Fibroblast of pulmonary artery (primary cell): Measurements from ENCODE around the gene GRIP1.

ENCODE experiments used
- DNase-seq: peaks from one replicate; pipeline ENCODE4 v3.0.0-alpha.2; 2010; ENCODE audit warnings: low read depth
- H3K4me3 ChIP-seq: replicated peaks from 2 replicates; pipeline ENCODE4 v1.5.1; 2011; ENCODE audit warnings: low read depth, mild to moderate bottlenecking, control low read depth, low read length, moderate library complexity
- TF ChIP-seq, protein P1 (sequence below): IDR thresholded peaks from 2 replicates; pipeline ENCODE4 v1.5.1; 2011; ENCODE audit warnings: mild to moderate bottlenecking, control low read depth, low read length, inconsistent platforms; ENCODE audit errors: missing control alignments

GRIP1 gene

DNA sequence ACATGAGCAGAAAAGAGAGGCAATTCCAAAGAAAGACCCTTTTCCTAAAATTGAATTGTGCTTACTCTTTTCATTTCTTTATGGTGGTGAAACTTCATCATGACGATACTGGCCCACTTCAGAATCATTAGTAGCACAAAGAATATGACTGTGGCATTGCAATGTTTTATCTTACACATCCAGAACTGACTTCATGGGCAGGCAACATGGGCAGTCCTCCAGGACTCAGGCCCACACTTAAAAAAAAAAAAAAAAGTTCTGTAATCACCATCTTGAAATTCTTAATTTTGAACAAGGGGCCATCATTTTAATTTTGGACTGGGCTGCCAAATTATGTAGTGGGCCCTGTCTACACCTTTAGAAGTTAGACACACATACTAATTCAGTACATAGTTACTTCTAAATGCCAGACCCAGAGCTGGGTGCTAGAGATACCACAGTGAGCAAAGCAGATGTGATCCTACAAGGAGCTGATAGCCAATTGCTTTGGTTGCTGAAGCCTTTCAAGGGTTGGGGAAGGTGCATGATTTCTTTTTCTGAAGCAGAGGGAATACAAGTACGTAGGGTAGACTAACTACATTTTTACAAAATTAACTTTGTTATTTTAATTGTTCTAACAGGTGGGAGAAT is 341.4 kb downstream of the GRIP1 start:
- no peak overlapping the region for H3K4me3 ChIP-seq
- TF ChIP-seq, protein P1, sequence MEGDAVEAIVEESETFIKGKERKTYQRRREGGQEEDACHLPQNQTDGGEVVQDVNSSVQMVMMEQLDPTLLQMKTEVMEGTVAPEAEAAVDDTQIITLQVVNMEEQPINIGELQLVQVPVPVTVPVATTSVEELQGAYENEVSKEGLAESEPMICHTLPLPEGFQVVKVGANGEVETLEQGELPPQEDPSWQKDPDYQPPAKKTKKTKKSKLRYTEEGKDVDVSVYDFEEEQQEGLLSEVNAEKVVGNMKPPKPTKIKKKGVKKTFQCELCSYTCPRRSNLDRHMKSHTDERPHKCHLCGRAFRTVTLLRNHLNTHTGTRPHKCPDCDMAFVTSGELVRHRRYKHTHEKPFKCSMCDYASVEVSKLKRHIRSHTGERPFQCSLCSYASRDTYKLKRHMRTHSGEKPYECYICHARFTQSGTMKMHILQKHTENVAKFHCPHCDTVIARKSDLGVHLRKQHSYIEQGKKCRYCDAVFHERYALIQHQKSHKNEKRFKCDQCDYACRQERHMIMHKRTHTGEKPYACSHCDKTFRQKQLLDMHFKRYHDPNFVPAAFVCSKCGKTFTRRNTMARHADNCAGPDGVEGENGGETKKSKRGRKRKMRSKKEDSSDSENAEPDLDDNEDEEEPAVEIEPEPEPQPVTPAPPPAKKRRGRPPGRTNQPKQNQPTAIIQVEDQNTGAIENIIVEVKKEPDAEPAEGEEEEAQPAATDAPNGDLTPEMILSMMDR: no peak
- no peak for DNase-seq

DNA sequence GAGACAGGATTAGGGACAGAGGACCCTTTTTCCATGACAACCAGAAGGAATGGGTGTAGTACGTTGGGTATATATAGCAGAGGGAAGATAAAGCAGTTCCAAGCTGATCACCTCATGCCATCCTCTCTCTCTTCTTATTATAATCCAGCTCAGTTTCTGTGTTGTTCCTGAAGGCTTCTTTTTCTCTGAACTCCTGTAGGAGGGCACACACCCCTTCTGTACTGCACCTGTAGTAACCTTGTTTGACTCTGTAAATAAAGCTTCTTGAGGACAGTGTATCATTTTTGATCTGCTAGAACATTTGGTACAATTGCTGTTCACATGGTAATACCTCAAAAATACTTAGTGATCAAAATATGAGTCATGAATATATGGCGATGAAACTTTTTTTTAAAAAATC is 343.1 kb downstream of the GRIP1 start:
- TF ChIP-seq, protein P1: no peak
- H3K4me3 ChIP-seq: no peak overlapping the region
- DNase-seq: no peak

DNA sequence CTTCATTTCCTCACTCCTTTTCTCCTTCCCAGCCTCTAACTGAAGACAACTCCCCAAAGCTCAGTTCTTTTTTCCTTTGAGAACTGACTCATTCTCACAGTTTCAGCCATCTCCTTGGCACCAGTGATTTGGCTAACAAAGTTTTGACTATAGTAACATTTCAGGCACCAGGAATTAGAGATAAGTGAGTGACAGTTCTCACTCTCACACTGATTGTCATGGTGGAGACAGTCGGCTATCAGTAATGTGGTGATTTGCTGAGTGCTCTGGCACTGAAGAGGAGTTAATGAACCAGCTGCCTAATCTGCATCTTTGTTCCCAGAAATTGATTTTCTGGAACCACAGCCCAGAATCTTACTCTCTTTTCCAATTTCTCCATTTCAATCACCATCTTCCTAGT is 347.1 kb downstream of the GRIP1 start:
- TF ChIP-seq, protein P1: no peak
- H3K4me3 ChIP-seq: no peak overlapping the region
- peak; percentile 5 for DNase-seq

DNA sequence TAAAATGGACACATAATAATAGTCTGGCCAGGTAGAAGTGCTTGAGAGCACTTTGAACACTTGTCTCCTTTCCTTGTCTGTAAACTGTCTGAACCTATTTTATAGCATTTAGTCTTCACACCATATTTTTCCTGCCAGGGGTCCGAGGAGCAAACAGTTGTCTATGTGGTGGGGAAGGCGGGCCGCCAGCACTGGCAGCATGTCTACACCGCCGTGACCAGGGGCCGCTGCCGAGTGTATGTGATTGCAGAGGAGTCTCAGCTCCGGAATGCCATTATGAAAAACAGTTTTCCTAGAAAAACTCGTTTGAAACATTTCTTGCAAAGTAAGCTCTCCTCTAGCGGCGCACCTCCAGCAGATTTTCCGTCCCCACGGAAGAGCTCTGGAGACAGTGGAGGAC is 347.9 kb downstream of the GRIP1 start:
- no peak for DNase-seq
- H3K4me3 ChIP-seq: no peak overlapping the region
- TF ChIP-seq, protein P1: no peak

DNA sequence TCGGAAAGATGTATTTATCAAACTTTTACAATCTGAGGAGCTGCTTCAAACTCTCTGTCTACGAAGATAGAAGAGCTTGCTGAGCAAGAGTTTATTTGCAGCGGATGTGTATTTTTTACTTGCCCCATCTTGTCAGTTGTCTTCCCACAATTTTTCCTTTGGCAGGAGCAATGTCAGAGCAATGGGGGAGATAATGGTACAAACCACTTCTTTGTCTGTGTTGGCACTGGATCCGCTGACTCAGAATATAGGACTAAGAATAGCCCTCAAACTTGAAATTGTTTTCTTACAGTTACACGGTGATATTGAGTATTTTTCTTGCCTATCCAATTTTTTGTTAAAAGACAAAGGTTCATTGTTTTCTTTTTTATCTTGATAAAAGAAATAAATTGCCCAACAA is 348.9 kb downstream of the GRIP1 start:
- TF ChIP-seq, protein P1: no peak
- no peak overlapping the region for H3K4me3 ChIP-seq
- peak; percentile 77 for DNase-seq

DNA sequence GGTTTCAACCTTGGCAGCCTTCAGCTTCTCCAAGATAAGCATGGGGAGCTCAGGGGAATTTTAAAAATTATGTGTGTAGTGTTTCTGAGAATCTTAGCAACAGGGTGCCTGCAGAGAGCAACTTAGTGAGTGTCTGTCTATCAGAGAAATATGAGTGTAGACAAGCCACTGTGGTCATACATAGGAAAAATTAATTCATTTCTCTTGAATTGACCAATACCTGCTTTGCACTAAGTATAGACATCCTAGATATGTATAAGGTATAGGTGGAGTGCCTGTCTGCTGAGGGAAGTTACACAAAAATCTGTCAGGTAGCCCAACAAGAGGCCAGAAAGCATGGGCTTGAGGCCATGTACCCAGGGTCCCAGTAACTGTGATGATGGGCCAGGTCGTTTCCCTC is 355.9 kb downstream of the GRIP1 start:
- DNase-seq: no peak
- TF ChIP-seq, protein P1: no peak
- H3K4me3 ChIP-seq: no peak overlapping the region

DNA sequence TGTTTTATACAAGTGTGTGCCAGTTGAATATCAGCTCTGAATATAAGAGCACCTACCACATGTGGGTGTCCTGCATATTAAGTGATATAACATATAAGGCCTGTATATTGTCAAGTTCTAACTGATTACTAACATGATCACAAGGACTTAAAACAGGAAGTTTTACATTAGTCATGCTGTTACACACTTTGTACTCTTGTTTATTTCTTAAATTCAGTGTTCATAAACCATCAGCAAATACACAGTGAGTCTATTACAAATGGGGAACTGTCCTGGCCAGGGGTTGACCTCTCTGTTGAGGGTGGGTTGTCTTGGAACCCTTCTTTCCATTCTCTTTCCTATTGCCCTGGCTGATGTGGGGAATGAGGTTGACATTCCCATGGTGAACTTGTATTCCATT is 357.4 kb downstream of the GRIP1 start:
- DNase-seq: peak; percentile 13
- no peak overlapping the region for H3K4me3 ChIP-seq
- TF ChIP-seq, protein P1: no peak
